ENCODE results near the gene BAIAP2L2. TPM values are rescaled to one million over a fixed set of nuclear protein-coding genes. Genes with fewer than 3 reads are reported as not detected.

Gene BAIAP2L2
- total RNA-seq, 1 donor from 2014 or later, result 0.54 TPM

GRCh38 chr22:38070250-38070921, 40.1 kb downstream of the BAIAP2L2 start:
- FAIRE-seq (no peak), DNase-seq (ENCODE audit: low read depth) (no peak)
- H3K36me3 ChIP-seq (ENCODE audit: insufficient read depth, low read length), result no peaks in the 10 kb centered on the region
- no peak overlapping the region for H3K4me2 ChIP-seq (ENCODE audit: low read length)
- no peaks in the 10 kb centered on the region for H3K27me3 Mint-ChIP-seq (ENCODE audit: low read depth, unreplicated experiment)
- no peaks in the 10 kb centered on the region for H3K9me3 Mint-ChIP-seq (ENCODE audit: unreplicated experiment)
- no peaks in the 10 kb centered on the region for H3K9me3 ChIP-seq (ENCODE audit: insufficient read depth, low read depth, low read length)
- peak overlapping the region; percentile 26 for H3K27ac Mint-ChIP-seq (ENCODE audit: unreplicated experiment)
- no peak for TF ChIP-seq CTCF (IDR thresholded peaks at IDR 0.05; ENCODE audit: insufficient read depth, low read depth, low read length)
- TF ChIP-seq EZH2 (IDR thresholded peaks at IDR 0.05; ENCODE audit: insufficient read depth, low read length), result no peak
- peaks cover 7% of the 10 kb centered on the region for H3K36me3 Mint-ChIP-seq (ENCODE audit: low read depth, unreplicated experiment)
- H4K20me1 ChIP-seq (ENCODE audit: insufficient read depth, low read length), result no peaks in the 10 kb centered on the region
- no peak overlapping the region for H3K27ac ChIP-seq (ENCODE audit: low read depth, low read length)
- H3K27me3 ChIP-seq (ENCODE audit: insufficient read depth, low read length), result no peaks in the 10 kb centered on the region
- H3K9ac ChIP-seq (ENCODE audit: low read length), result no peak overlapping the region
- no peaks in the 10 kb centered on the region for H3K79me2 ChIP-seq (ENCODE audit: insufficient read depth, low read length)
- H3K4me3 ChIP-seq (ENCODE audit: insufficient read depth, low read depth, low read length), result no peak overlapping the region
- H3K4me1 ChIP-seq (ENCODE audit: insufficient read depth, low read length), result no peaks in the 10 kb centered on the region
- H3K4me1 Mint-ChIP-seq (ENCODE audit: low read depth, unreplicated experiment), result no peaks in the 10 kb centered on the region
- H2AFZ ChIP-seq (ENCODE audit: low read depth, low read length), result no peak overlapping the region
- no peak overlapping the region for H3K4me3 Mint-ChIP-seq (ENCODE audit: unreplicated experiment)

- TF ChIP-seq CTCF (IDR thresholded peaks at IDR 0.05; ENCODE audit: insufficient read depth, low read depth, low read length) (peak; percentile 21), EZH2 (IDR thresholded peaks at IDR 0.05; ENCODE audit: insufficient read depth, low read length) (no peak)
- H4K20me1 ChIP-seq (ENCODE audit: insufficient read depth, low read length), result no peaks in the 10 kb centered on the region
- no peaks in the 10 kb centered on the region for H3K36me3 ChIP-seq (ENCODE audit: insufficient read depth, low read length)
- no peak for FAIRE-seq
- H3K9me3 Mint-ChIP-seq (ENCODE audit: unreplicated experiment), result no peaks in the 10 kb centered on the region
- no peaks in the 10 kb centered on the region for H3K4me1 ChIP-seq (ENCODE audit: insufficient read depth, low read length)
- H3K4me1 Mint-ChIP-seq (ENCODE audit: low read depth, unreplicated experiment), result no peaks in the 10 kb centered on the region
- no peak overlapping the region for H3K9ac ChIP-seq (ENCODE audit: low read length)
- no peaks in the 10 kb centered on the region for H3K79me2 ChIP-seq (ENCODE audit: insufficient read depth, low read length)
- DNase-seq (ENCODE audit: low read depth), result no peak
- H3K4me3 Mint-ChIP-seq (ENCODE audit: unreplicated experiment), result no peak overlapping the region
- H3K9me3 ChIP-seq (ENCODE audit: insufficient read depth, low read depth, low read length), result no peaks in the 10 kb centered on the region
- no peak overlapping the region for H3K4me2 ChIP-seq (ENCODE audit: low read length)
- no peak overlapping the region for H3K4me3 ChIP-seq (ENCODE audit: insufficient read depth, low read depth, low read length)
- H3K27ac ChIP-seq (ENCODE audit: low read depth, low read length), result no peak overlapping the region
- H2AFZ ChIP-seq (ENCODE audit: low read depth, low read length), result no peak overlapping the region
- H3K36me3 Mint-ChIP-seq (ENCODE audit: low read depth, unreplicated experiment), result peaks cover 10% of the 10 kb centered on the region
- no peaks in the 10 kb centered on the region for H3K27me3 ChIP-seq (ENCODE audit: insufficient read depth, low read length)
- no peak overlapping the region for H3K27ac Mint-ChIP-seq (ENCODE audit: unreplicated experiment)
- no peaks in the 10 kb centered on the region for H3K27me3 Mint-ChIP-seq (ENCODE audit: low read depth, unreplicated experiment)
Measured at GRCh38 chr22:38069372-38070249, 40.9 kb downstream of the BAIAP2L2 start.

Data from astrocyte (in vitro differentiated cells and primary cell).